SW480 (cell line): ENCODE results near the gene GPRIN1.
"Not testable (repeated sequence)": the region's sequence is repeated elsewhere in the genome, so short reads cannot be mapped to it uniquely, and the experiment has no call there.

ENCODE experiments used
- DNase-seq: peaks from one replicate; pipeline ENCODE4 v3.0.0-alpha.2; 2016; ENCODE audit warnings: low spot score

The GPRIN1 gene

DNA sequence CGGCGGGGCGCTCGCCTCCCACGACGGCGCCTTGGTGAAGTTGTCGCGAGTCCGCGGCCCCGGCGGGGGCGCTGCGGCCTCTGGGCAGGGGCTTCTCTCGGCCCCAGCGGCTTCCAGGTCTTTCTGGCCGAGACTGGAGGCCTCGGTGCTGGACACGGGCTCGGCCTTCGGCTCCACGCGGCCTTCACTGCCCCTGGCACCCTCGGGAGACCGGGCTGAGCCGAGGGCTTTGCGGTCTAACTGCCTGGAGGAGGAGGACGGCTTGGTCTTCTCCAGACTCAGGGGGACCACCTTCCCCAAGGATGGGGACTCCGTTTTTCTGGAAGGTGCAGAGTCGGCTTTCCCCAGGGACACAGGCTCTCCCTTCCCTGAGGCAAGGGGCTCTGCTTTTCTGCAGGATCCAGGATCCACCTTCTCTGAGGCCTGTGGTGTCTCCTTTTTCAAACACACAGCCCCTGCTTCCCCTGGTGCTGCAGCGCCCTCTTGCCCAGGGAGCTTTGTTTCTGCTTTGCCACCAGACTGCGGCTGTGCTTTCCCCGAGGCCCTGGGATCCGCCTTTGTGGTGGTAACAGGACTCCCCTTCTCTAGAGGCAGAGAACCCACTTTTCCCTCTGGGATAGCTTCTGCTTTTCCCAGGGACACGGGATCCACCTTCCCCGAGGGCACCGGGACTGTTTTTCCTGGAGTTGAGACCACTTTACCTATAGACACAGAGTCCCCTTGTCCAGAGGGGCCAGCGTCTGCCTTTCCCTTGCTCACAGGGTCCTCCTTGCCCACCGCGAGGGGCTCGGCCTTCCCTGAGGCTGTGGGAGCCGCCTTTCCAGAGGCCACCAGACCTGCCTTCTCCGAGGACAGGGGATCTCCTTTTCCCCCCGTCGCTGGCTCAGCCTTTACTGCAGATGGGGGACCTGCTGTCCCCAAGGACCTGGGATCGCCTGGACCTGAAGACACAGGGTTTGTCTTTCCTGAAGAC lies 12.3 kb downstream of the GPRIN1 start:
- DNase-seq: no peak

DNA sequence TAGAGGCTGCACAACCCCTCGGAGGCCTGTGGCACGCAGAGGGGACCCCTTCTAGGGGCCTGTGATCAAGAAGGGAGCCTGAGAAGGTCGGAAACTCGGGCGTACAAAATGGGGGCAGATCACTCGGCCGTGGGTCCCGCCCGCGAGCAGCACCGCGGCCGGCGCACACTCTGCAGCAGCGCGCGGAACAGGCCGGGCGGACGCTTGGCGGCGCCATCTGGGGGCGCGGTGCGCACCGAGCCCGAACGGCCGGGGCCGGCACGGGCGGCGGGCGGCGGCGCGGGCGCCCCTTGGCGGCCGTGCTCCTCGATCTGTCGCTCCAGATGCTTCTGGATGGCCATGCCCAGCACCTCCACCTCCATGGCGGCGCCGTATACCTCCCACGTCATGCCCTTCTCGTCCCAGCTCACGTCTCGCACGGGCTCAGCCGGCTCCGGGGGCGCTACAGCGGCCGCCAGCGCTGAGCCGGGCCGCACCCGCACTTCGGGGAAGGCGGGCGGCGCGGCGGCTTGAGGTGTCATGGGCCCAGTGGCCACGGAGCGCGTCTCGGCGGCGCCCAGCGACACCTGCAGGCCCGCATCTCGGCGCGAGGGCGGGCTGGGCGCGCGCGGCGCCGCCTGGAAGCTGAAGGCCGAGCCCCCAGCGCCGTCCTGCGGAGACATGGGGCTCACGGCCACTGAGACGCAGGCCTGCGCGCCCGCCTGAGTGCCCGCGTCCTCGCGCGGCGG lies 13.1 kb downstream of the GPRIN1 start:
- no peak for DNase-seq

DNA sequence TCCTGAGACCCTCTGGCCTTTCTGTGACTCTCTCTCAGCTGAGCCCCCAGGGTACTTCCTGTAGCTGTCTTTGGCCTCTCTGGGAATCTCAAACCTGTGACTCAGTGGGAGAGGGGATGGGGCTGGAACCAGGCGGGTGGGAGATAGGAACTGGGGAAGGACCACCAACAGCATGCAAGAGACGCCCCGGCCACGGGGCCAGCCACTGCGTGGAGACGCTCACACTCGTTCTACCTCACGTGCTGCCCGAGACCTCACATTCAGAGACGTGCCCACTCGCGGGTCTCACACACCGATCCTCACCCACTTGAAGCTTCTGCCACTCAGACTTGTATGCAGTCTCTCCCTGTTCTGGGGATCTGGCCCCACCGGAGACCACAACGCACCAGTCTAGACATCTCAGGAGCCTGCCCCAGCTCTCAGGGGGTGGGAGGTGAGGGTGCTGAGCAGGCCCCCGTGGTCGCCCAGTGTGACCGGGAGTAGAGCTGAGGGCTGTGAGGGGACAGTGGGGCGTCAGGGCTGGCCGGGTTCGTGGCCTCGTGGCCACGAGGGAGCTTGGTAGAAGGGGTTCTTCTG lies 13.8 kb downstream of the GPRIN1 start:
- DNase-seq: no peak

DNA sequence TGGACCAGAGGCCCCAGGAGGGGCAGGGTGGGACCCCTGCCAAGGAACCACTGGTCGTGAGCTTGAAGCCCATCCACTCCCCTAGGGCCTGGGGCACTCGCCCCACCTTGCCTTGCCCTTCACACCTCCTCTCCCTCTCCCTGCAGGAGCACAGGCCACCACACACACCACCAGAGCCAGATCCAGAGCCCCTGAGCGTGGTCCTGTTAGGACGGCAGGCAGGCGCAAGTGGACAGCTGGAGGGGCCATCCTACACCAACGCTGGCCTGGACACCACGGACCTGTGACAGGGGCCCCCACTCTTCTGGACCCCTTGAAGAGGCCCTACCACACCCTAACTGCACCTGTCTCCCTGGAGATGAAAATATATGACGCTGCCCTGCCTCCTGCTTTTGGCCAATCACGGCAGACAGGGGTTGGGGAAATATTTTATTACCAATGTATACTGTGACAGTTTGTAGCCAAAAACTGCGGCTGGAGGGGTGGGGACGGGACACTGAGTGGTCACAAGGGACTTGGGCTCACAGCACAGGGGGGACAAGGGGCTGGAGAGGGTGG lies 14.5 kb downstream of the GPRIN1 start:
- no peak for DNase-seq

DNA sequence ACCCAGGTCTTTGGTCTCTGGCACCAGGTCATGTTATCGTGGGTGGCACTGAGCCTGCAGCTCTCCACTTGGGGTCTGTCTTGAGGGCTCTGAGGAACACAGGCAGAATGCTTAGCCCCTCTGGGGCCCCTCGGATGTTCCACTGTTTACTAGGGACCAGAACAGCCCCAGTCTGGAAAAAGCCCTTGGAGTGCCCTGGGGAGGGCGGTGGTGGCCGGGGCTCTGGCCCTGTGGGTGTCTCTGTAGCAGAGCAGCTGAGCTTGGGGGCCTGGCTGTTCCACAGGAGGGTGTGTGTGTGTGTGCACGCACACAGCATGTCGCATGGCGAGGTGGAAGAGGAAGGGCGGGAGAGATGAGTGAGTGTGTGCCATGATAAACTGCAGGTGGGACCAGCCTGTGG lies 15.4 kb downstream of the GPRIN1 start:
- no peak for DNase-seq

DNA sequence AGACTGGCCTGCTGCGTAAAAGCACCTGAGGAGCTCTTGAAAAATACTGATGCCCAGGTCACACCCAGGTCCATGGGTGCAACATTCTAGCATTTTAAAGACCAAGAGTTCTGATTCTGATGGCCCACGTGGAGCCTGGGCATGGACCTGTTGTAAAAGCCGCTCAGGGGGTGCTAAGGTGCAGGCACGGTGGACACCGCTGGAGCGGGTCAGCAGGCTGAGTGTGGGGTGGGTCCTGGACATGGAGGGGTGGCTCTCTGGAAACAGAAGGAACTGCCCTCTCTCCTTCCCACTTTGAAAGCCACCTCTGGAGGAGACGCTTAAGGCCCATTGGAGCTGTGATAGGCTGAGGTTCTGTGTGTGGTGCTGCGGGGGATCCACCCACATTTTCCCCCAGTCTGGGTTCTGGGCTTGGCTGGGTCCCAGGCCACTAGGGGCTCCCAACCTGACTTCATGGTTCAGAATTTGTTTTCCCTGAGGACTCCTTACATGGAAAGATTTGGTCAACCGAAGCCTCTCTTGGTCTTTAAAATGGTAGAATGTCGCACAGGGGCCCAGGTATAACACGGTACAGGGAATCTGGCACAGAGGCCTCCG lies 16.6 kb downstream of the GPRIN1 start:
- no peak for DNase-seq

DNA sequence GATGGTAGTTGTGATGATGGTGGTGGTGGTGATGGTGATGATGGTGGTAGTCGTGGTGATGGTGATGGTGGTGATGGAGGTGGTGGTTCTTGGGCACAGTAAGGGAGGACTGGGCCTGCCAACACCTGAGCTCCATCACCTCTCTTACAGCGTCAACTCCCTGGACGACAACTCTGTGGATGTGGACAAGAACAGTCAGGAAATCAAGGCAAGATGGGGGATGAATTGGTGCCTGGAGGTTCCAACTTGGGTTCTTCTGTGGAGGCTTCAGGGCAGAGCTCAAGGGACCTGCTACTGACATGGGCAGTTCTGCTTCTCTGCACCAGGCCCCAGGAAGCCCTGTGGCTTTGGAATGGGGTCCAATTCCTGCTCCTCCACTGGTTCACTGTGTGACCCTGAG lies 17.4 kb downstream of the GPRIN1 start:
- no peak for DNase-seq

DNA sequence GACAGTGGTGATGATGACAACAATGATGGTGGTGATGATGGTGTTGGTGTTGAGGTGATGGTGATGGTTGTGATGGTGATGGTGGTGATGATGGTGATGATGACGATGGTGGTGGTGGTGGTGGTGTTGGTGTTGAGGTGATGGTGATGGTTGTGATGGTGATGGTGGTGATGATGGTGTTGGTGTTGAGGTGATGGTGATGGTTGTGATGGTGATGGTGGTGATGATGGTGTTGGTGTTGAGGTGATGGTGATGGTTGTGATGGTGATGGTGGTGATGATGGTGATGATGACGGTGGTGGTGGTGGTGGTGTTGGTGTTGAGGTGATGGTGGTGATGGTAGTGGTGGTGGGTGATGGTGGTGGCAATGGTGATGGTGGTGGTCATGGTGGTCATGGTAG lies 18.3 kb downstream of the GPRIN1 start:
- not testable (repeated sequence) for DNase-seq

DNA sequence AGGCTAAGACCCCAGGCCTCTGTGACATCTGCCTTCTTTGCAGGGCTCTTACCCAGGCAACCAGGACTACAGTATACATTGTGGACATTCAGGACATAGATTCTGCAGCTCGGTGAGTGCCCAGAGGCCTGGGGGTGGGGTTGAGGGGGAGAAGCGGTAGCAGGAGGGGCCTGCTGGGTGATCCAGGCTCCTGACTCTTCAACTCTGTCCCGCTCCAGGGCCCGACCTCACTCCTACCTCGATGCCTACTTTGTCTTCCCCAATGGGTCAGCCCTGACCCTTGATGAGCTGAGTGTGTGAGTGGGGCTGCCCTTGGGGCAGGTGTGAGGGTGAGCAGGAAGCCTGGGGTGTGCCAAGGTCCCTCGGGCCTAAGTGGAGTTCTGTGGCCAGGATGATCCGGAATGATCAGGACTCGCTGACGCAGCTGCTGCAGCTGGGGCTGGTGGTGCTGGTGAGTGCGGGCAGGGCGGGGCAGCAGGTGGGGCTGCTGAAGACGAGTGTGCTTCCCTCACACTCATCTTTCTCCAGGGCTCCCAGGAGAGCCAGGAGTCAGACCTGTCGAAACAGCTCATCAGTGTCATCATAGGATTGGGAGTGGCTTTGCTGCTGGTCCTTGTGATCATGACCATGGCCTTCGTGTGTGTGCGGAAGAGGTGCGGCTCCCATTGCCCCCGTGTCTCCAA lies 19.8 kb downstream of the GPRIN1 start:
- no peak for DNase-seq

DNA sequence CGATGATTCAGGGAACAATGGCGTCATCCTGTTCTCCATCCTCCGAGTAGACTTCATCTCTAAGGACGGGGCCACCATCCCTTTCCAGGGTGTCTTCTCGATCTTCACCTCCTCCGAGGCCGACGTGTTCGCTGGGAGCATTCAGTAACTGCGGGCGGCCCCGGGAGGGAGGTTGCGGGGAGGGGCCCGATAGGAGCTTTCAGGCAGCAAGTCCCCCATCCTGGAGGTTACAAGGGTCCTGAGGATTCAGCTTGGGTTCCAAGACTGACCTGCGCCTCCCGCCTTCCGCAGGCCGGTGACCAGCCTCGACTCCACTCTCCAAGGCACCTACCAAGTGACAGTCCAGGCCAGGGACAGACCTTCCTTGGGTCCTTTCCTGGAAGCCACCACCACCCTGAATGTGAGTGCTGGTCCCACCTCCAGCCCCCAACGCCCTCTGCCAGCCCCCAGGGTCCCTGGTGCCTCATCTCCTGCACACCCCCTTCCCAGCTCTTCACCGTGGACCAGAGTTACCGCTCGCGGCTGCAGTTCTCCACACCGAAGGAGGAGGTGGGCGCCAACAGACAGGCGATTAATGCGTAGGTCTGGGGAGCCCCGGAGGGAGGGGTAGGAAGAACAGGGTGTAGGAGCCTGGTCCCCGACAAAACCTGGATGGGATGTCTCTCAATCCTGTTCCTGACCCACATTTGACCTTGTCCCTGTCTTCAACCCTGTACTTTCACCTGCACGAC lies 20.8 kb downstream of the GPRIN1 start:
- DNase-seq: no peak

DNA sequence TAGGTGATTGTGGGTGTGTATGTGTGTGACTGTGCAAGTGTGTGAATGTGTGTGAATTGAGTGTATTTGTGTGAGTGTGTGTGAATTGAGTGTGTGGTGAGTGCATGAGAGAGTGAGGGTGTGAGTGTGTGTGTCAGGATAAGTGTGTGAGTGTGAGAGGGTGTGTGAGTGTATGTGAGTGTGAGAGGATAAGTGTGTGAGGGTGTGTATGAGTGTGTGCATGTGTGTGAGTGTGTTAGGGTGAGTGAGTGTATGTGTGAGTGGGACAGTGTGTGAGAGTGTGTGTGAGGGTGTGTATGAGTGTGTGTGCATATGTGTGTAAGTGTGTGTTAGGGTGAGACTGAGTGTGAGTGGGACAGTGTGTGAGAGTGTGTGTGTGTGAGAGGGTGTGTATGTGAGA lies 21.7 kb downstream of the GPRIN1 start:
- no peak for DNase-seq

DNA sequence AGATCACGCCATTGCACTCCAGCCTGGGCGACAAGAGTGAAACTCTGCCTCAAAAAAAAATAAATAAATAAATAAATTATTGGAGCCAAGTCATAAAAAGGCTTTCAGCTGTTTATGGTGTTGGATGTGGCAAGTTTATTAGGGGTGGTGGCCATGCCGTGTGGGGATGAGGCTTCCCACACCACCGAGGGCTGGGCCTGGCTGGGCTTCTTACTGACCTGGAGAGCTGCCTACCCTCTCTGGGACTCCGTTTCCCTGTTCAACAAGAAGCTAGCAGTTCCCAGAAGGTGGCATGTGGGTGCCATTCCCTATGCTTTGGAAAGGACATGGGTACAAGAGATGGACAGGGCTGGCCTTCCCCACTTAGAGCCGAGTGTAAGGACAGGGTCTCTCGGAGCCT lies 22.6 kb downstream of the GPRIN1 start:
- DNase-seq: no peak

DNA sequence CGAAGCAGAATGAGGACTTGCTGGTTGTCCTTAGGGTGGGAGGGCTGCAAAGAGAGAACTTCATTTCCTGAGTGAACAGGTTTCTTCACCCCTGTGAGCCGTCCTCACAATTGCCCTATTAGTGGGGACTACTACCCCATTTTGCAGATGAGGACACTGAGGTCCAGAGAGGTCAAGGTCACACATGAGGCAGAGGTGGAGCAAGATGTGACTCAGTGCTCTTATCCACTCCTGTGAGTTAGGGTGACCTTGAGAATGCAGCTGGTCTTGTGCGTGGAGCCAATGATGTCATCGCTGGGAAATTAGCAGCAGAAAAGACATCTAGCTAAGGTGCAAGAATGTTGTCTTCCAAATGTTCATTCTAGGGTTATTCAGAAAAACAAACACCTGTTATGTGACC lies 26.9 kb downstream of the GPRIN1 start:
- DNase-seq: no peak

DNA sequence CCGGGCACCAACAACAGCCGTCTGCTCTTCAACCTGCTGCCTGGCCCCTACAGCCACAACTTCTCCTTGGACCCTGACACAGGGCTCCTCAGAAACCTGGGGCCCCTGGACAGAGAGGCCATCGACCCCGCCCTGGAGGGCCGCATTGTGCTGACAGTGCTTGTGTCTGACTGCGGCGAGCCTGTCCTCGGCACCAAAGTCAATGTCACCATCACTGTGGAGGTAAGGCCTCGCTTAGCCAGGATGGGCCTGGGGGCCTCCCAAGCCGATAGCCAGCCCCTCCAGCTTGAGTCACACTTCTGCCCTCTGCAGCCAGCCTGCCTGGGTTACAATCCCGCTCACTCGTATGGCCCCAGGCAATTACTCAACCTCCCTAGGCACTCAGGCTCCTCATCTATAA lies 28.6 kb downstream of the GPRIN1 start:
- no peak for DNase-seq

DNA sequence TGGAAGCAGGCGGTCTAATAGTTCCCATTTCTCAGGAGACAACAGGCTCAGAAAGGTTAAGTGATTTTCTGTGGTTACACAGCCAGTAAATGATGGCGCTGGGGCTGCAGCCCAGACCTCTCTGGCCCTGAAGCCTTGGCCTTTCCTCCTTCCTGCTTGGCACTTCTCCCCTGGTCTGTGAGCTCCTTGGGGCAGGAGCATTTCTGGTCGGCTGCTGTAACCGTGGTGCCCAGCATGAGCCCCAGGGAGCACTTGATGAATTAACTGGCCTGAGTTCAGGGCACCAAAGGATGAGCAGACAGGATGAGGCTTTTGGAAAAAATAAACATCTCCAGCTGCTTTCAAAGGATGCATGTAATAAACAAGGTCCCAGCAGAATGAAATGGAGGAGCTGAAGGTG lies 30.6 kb downstream of the GPRIN1 start:
- DNase-seq: no peak

DNA sequence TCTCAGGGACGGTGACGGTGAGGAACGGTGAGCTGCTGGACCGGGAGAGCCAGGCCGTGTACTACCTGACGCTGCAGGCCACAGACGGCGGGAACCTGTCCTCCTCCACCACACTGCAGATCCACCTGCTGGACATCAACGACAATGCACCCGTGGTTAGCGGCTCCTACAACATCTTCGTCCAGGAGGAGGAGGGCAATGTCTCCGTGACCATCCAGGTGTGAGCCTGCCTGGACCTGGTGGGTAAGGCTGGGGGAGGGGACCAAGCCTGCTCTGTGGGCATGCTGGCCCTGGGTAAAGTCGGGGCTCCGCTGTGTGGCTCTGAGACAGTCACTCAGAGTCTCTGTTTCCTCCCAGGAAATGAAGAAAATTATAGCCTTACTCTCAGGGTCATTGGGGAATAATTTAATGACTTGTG lies 31.6 kb downstream of the GPRIN1 start:
- DNase-seq: peak; percentile 68

DNA sequence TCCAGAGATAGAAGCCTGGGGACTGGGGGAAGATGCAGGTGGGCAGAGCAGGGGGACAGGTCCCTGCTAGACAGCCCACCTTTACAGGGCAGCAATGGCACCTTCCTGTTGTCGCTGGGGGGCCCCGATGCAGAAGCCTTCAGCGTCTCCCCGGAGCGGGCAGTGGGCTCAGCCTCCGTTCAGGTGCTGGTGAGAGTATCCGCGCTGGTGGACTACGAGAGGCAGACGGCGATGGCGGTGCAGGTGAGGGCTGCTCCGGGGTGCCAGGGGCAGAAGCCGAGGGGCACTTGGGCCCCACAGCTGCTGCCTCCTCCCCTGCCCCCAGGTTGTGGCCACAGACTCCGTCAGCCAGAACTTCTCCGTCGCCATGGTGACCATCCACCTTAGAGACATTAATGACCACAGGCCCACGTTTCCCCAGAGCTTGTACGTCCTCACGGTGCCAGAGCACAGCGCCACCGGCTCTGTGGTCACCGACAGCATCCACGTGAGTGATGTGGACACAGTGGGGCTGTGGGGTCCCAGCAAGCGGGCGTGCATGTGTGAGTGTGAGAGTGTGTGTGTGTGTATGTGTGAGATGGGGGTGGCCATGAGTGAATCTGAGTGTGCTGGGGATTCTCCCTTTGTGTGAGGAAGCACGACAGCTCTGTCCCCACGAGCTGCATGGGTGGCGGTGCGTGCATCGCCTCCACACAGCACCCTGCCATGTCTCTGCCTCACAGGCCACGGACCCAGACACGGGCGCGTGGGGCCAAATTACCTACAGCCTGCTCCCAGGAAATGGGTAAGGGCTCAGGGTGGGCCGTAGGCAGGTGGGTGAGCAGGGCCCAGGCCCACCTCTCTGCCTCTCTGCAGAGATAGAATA lies 32.4 kb downstream of the GPRIN1 start:
- DNase-seq: no peak

DNA sequence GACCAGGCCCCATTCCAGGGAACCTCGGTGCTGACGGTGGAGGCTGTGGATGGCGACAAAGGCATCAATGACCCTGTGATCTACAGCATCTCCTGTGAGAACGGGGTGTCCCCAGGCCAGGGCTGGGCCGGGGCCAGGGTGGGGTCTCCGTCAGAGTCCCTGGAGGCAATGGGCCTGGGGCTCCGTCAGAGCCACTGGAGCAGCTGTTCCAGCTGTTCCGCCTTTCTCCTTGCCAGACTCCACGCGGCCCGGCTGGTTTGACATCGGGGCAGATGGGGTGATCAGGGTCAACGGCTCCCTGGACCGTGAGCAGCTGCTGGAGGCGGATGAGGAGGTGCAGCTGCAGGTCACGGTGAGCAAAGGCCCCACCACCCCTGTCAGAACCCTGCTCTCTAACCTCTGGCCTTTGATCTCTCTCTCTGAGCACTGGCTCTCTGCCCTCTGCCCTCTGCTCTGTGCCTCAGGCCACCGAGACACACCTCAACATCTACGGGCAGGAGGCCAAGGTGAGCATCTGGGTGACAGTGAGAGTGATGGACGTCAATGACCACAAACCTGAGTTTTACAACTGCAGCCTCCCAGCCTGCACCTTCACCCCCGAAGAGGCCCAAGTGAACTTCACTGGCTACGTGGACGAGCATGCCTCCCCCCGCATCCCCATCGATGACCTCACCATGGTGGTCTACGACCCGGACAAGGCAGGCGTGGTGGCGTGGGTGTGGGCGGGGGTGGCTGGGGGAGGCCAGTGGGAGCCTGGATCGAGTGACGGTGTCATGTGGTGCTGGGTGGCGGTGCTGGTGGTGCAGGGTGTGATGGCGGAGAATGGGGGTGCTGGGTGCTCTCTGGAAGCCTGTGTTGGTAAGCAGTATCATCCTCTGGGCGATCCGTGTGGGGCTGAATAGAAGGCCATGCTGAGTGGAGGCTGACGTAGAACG lies 34.2 kb downstream of the GPRIN1 start:
- no peak for DNase-seq

DNA sequence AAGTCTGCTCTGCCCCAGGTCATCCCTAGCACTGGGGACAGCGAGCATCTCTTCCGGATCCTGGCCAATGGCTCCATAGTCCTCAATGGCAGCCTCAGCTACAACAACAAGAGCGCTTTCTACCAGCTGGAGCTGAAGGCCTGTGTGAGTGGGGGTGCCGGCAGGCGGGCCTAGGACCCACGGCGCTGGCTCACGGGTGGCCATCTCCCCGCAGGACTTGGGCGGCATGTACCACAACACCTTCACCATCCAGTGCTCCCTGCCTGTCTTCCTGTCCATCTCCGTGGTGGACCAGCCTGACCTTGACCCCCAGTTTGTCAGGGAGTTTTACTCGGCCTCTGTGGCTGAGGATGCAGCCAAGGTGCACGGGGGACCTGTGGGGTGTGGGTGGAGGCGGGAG lies 34.9 kb downstream of the GPRIN1 start:
- DNase-seq: no peak
